Muscle layer of colon (tissue), 2 donors: ENCODE data around the gene SEMA4D.

ENCODE experiments used
- H3K27ac ChIP-seq: one replicate; pipeline ENCODE4 v1.7.0; 2013; ENCODE audit warnings: low read depth, mild to moderate bottlenecking, low read length, moderate library complexity
- H3K27me3 ChIP-seq, 2 donors: one replicate each; pipeline ENCODE4 v1.7.0; 2013; ENCODE audit warnings: low read length in 2 of 2, mild to moderate bottlenecking in 2 of 2; ENCODE audit not compliant: insufficient read depth in 2 of 2, control insufficient read depth in 1 of 2
- H3K36me3 ChIP-seq: one replicate; pipeline ENCODE4 v1.7.0; 2013; ENCODE audit warnings: mild to moderate bottlenecking, low read length; ENCODE audit not compliant: insufficient read depth
- H3K4me1 ChIP-seq: one replicate; pipeline ENCODE4 v1.7.0; 2013; ENCODE audit warnings: mild to moderate bottlenecking, low read length; ENCODE audit not compliant: insufficient read depth
- H3K4me3 ChIP-seq, 2 donors: one replicate each; pipeline ENCODE4 v1.7.0; 2013; ENCODE audit warnings: low read length in 2 of 2, low read depth in 1 of 2, mild to moderate bottlenecking in 1 of 2, moderate library complexity in 1 of 2
- H3K9ac ChIP-seq: one replicate; pipeline ENCODE4 v1.7.0; 2013; ENCODE audit warnings: low read length
- H3K9me3 ChIP-seq: one replicate; pipeline ENCODE4 v1.7.0; 2013; ENCODE audit warnings: mild to moderate bottlenecking, low read length
- donor health status: abdominal sarcoma.
- donor health status: Adenocarcinoma of cecum.

The SEMA4D gene

DNA sequence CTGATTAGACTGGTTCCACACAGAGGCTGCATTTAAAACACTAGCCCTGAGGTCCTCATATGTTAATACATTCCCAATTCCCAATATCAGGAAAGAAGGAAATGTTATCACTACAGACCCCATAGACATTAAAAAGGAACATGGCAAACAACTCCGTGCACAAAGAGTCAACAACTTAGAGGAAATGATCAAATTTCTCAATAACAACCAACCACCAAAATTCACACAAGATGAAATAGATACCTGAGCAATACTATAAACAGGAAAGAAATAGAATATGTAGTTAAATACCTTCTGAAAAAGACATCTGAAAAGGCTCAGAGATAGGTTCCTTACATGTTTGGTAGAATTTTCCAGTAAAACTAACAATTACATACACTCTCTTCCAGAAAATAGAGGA lies 28.9 kb downstream of the SEMA4D start:
- Histone ChIP-seq H3K9ac (no peak overlapping the region), H3K27me3 (no peaks in the 10 kb centered on the region), H3K4me1 (no peaks in the 10 kb centered on the region), H3K27ac (no peak overlapping the region), H3K4me3 (no peak overlapping the region), H3K9me3 (no peaks in the 10 kb centered on the region), H3K36me3 (no peaks in the 10 kb centered on the region)

DNA sequence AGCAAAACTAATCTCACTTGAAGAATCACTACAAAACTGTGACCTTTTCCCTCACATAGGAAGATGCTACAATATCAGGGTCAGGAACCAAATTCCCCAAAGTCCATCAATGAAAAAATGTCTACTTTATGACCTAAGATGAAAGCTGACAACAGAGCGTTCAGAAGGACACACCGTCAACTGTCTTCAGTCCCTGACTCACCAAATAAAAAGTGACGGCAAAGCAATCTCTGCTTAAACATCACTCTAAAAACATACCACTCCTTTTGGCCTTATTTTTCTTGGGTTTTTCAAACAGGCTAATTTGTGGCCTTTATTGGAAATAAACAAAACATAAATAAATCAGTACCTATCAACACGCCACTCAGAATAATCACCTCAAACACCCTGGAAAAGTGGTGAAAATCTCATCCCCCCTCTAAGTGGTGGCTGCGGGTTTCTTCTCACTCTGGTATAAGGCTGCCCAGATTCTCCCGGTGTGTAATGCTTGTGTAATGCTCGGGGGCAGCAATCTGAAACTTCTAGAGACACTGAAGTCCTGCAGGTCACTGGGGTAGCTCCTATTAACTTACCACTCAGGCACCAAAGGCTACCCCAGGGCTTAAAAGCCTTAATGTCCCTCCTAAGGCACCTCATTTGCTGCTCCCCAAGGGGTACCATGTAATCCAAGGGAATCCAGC lies 29.5 kb downstream of the SEMA4D start:
- no peaks in the 10 kb centered on the region for H3K9me3 ChIP-seq
- no peak overlapping the region for H3K9ac ChIP-seq
- no peak overlapping the region for H3K4me3 ChIP-seq
- H3K27me3 ChIP-seq: no peaks in the 10 kb centered on the region
- no peaks in the 10 kb centered on the region for H3K4me1 ChIP-seq
- no peaks in the 10 kb centered on the region for H3K36me3 ChIP-seq
- no peak overlapping the region for H3K27ac ChIP-seq

DNA sequence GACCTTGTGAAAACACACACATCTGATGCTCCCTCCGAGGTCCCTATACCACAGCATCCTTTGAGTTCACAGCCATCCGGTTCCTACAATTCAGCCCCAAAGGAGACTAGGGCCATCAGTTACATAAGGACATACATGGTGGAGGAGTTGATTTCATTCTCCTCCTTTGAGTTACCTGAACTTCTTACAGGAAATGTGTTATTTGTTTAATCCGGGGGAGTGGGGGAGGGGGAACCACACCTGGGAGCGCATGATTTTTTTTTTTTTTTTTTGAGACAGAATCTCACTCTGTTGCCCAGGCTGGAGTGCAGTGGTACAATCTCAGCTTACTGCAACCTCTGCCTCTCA lies 30.7 kb downstream of the SEMA4D start:
- H3K9me3 ChIP-seq: no peaks in the 10 kb centered on the region
- H3K27ac ChIP-seq: no peak overlapping the region
- no peaks in the 10 kb centered on the region for H3K27me3 ChIP-seq
- H3K4me3 ChIP-seq: no peak overlapping the region
- no peaks in the 10 kb centered on the region for H3K4me1 ChIP-seq
- no peak overlapping the region for H3K9ac ChIP-seq
- no peaks in the 10 kb centered on the region for H3K36me3 ChIP-seq

DNA sequence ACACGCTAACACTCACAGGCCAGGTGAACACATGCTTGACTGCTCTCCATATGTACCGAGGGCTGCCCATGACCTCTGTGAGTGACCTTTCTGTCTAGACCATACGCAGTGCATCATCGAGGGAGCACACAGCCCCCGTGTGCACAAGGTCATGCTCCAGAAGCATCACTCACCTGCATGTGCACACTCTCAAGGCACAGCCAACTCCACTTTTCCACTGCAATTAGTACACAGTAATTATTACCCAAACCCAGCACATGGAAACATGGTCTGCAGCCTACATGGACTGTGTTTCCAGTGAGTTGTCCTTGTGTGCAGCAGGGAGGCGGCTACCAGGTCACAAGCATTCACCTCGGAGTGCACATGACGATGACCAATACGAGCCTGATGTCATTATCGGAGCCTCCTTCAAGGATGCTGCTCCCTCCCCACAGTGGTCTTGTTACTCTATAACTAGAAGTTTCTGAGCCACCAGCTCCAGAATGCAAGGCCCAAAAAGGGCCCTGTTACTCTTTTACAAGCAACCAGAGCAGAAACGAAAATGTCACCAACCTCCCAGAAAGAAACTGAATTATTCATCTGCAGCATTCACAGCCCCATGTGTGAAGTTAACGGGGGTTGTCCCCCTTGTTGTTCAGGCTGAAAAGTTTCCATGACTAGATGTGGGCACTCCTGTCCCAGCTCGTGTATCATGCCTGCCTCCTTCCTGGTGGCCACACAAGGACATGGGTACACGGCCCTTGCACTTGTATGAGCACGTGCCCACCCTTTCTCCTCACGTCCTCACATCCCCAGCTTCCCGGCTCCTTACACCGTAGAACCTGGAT lies 31.2 kb downstream of the SEMA4D start:
- no peaks in the 10 kb centered on the region for H3K4me1 ChIP-seq
- no peak overlapping the region for H3K9ac ChIP-seq
- no peaks in the 10 kb centered on the region for H3K9me3 ChIP-seq
- H3K27ac ChIP-seq: no peak overlapping the region
- H3K36me3 ChIP-seq: no peaks in the 10 kb centered on the region
- no peaks in the 10 kb centered on the region for H3K27me3 ChIP-seq
- H3K4me3 ChIP-seq: no peak overlapping the region

DNA sequence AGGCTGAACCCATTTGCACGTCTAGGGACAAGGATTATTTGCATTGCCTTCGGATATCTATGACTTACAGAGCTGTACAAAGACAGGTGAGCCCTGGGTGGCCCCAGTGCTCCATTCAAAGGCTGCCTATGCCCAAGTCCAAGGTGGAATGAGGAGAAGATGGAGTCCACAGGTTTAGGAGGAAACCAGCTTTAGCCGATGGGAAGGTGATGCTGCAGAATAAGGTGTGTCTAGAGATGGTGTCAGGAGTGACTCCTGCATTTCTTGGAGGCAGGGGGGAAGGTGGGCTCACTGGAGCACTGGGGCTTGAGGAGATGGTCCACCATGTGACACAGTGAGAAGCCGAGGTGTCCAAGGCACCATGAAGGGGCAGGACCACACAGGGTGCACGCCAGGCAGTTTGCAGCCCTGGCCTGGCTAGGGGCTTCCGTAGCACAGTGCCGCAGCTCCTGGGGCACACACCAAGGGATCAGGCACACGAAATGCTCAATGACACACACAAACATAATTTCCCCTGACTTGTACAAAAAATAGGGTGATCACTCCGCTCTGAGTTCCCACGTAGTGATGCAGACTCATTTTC lies 32.1 kb downstream of the SEMA4D start:
- Histone ChIP-seq H3K27ac (no peak overlapping the region), H3K4me1 (no peaks in the 10 kb centered on the region), H3K9ac (no peak overlapping the region), H3K4me3 (no peak overlapping the region), H3K36me3 (no peaks in the 10 kb centered on the region), H3K9me3 (no peaks in the 10 kb centered on the region), H3K27me3 (no peaks in the 10 kb centered on the region)

DNA sequence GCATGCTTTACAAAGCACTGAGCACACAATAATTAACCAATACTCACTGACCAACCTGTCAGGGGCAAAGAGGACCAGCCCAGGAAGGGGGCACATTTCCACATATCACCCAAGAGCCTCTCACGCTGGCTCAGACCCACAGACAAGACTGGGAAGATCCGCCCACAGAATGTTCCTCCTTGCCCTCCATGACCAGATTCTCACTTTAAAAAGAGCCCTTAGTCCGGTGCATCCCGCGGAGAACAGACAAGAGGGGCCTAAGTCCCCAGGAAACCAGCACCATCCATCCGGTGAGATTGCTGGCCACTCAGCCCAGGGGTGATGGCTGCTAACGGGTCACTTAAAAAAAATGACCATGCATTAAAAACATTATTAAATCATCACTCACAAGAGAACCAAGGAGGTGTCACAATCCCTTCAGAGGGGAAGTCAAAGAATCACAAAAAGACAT lies 32.9 kb downstream of the SEMA4D start:
- H3K4me3 ChIP-seq: no peak overlapping the region
- H3K27ac ChIP-seq: no peak overlapping the region
- H3K4me1 ChIP-seq: no peaks in the 10 kb centered on the region
- no peaks in the 10 kb centered on the region for H3K27me3 ChIP-seq
- no peaks in the 10 kb centered on the region for H3K36me3 ChIP-seq
- H3K9ac ChIP-seq: no peak overlapping the region
- no peaks in the 10 kb centered on the region for H3K9me3 ChIP-seq

DNA sequence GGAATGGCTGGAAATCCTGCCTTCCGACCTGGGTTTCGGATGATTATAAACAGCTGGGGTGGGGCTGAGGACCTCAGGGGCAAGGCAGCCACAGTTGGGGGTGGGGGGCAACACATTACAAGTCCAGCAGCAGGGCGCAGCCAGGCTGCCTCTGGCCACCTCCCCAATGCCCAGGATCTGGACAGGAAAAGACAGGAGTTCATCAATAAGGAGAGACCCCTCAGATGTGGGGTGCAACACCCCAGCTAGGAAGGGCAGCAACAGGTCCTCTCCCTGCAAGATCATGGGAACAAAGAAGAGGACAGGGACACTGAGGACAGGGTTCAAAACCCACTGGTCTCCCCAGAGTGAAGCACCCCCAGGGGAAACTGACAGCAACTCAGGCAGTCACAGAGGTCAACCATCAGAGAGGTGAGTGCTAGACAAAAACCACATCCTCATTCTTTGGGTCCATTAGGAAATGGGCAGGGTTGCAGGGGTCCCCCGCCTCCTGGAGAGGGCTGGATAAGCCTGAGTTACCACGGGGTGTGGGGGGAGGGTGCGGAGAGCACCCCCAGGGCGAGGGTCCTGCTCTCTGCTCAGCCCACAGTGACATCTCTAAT lies 33.5 kb downstream of the SEMA4D start:
- Histone ChIP-seq H3K4me1 (no peaks in the 10 kb centered on the region), H3K4me3 (no peak overlapping the region), H3K27me3 (no peaks in the 10 kb centered on the region), H3K27ac (no peak overlapping the region), H3K9me3 (no peaks in the 10 kb centered on the region), H3K9ac (no peak overlapping the region), H3K36me3 (no peaks in the 10 kb centered on the region)

DNA sequence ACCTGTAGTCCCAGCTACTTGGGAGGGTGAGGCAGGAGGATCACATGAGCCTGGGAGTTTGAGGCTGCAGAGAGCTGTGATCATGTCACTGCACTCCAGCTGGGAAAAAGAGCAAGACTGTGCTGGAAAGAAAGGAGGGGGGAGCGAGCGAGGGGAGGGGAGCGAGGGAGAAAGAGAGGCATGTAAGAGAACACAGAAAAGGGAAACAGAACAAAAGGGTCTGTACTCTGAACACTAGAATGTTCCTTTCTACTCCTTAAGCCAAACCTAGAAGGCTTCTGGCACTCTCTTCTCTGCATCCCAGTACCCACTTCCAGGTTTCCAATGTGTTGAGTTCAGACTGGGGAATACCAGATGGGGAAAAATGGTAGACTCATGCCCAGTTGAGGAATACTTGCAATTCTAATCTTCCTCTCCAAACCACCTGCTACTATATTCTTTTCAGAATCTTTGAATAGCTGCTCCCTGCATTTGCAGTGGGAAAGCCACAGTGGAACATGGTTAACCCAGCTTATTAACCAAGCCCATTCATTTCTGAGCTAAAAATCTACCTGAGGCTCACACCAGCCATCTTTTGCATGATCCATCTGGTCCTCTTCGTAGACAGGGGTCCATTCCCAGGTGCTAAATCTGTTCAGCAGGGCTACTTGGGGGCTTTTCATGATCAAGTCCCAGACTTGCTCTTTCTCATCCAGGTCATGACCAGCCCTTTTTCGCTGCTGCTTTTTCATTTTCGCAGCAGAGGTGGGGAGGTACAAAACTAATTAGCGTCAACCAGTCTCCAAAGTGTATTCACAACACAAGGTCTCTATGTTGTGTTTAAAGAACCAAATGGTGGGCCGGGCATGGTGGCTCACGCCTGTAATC lies 34.9 kb downstream of the SEMA4D start:
- H3K9ac ChIP-seq: no peak overlapping the region
- H3K4me1 ChIP-seq: no peaks in the 10 kb centered on the region
- no peak overlapping the region for H3K27ac ChIP-seq

DNA sequence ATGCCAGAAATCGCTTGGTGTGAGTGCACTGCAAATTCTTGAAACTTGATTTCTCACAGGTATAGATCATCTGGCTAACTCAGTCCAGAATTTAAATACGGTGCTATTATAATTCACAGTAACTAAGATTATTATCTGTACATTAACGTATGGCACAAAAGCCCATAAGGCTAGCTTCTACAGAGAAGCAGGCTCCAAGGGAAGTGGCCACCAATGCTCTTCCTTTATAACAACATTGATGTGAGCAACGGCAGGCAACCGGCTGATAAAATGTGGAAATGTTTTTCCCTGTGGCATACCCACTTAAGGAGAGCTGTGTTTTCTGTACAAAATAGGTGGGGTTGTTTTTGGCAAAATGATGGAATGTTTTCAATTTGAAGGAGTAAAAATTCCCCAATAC lies 35.7 kb downstream of the SEMA4D start:
- H3K4me1 ChIP-seq: no peaks in the 10 kb centered on the region
- H3K27me3 ChIP-seq: no peaks in the 10 kb centered on the region
- H3K4me3 ChIP-seq: no peak overlapping the region
- H3K9me3 ChIP-seq: no peaks in the 10 kb centered on the region
- no peak overlapping the region for H3K27ac ChIP-seq
- no peaks in the 10 kb centered on the region for H3K36me3 ChIP-seq
- H3K9ac ChIP-seq: no peak overlapping the region

More for the DNA sequence above, 34.9 kb downstream of the SEMA4D start:
- Histone ChIP-seq H3K4me3 (no peak overlapping the region), H3K9me3 (no peaks in the 10 kb centered on the region), H3K36me3 (no peaks in the 10 kb centered on the region), H3K27me3 (no peaks in the 10 kb centered on the region)

DNA sequence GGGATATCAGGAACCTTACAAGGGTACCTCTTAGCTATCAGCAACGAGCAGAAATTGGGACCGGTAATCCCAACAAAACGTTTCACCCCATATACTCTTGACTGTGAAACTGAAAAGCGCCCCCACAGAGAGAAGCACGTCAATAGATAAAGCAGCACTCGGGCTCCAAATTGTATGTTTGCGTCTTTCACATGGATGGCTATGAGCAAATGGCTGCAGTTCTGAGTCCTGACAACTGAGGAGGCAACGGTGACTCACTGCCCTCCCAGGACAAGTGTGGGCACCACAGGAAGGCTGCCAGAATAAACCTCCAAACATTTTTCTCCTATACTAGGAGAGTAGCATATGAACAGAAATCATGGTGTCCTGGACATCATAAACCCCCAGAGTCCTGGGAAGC lies 36.6 kb downstream of the SEMA4D start:
- no peak overlapping the region for H3K27ac ChIP-seq
- no peaks in the 10 kb centered on the region for H3K27me3 ChIP-seq
- no peaks in the 10 kb centered on the region for H3K4me1 ChIP-seq

DNA sequence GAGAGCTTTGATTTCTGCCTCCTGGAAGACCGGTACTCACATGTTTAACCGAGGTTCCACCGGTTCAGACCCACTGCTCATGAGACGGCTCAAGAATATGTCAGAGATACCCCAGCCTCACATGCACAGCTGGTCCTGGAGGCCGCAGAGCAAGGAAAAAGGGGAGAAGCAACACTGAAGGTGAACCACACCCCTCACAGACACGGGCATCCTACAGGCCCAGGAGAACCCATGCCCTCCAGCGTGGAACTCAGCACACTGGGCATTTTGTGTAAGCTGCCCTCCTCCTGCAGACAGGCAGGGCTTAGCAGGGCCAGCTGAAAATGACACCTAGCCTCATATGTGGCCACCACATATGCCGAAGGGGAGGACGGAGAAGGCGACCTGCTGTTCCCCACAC lies 37.4 kb downstream of the SEMA4D start:
- no peak overlapping the region for H3K9ac ChIP-seq
- no peaks in the 10 kb centered on the region for H3K4me1 ChIP-seq
- no peak overlapping the region for H3K27ac ChIP-seq
- H3K4me3 ChIP-seq: no peak overlapping the region
- H3K9me3 ChIP-seq: no peaks in the 10 kb centered on the region
- no peaks in the 10 kb centered on the region for H3K36me3 ChIP-seq
- no peaks in the 10 kb centered on the region for H3K27me3 ChIP-seq

More for the DNA sequence above, 36.6 kb downstream of the SEMA4D start:
- Histone ChIP-seq H3K4me3 (no peak overlapping the region), H3K9ac (no peak overlapping the region), H3K9me3 (no peaks in the 10 kb centered on the region), H3K36me3 (no peaks in the 10 kb centered on the region)
